CD4-positive, alpha-beta T cell treated with Interleukin-12 subunit alpha and Interleukin-12 subunit beta, for 1 hour (primary cell): ENCODE results near the gene GRAMD1A.
"Not testable (repeated sequence)": the region's sequence is repeated elsewhere in the genome, so short reads cannot be mapped to it uniquely, and the experiment has no call there.

Experiments used
- DNase-seq: peaks from one replicate; pipeline ENCODE4 v3.0.0-alpha.2; 2020

GRAMD1A gene

DNA sequence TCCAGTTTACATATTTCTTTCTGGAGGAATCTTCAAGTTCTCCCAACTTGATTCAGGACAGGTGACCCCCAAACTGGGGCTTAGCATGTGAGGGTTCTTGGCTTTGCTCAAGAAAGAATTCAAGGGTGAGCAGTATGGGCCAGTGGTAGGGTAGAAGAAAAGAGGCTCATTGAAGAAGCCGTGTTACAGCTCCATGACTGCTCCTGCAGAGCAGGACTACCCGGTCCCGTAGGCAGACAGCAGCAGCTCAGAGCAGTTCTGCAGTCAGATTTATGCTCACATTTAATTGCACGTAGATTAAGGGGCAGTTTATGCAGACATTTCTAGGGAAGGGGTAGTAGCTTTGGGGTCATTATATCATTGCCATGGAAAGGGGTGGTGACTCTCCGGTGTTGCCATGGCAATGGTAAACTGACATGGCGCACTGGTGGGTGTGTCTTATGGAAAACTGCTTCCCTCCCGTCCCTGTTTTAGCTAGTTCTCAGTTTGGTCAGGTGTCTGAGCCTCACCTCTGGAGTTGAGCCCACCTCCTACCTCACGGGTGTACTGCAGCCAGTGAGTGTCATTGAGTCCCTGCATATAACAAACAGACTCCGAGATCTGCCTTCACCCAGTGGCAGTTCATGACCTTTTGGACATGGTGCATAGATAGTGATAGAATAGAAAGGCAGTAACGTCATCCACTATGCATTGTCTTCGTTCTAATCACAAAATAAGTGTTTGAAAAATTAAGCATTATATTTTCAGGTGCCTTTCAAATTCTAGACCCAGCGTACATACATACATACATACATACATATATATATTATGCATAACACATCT is 20.1 kb upstream of the GRAMD1A start:
- no peak for DNase-seq

DNA sequence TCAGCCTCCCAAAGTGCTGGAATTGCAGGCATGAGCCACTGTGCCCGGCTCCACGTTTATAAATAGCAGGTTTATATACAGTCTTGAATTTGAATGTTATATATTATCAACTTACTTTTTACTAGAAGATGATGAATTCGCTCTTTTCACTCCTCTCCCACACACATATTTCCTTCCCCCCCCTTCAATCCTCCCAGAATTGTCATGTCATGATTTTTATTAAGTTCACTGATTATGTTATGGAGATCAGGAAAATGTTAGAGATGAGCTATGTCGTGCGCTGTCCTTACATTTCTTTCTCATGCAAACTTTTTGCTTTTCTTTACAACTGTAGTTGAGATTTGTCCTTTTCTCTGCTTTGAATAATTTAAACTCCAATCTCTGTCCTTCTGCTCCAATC is 17.8 kb upstream of the GRAMD1A start:
- DNase-seq = no peak

DNA sequence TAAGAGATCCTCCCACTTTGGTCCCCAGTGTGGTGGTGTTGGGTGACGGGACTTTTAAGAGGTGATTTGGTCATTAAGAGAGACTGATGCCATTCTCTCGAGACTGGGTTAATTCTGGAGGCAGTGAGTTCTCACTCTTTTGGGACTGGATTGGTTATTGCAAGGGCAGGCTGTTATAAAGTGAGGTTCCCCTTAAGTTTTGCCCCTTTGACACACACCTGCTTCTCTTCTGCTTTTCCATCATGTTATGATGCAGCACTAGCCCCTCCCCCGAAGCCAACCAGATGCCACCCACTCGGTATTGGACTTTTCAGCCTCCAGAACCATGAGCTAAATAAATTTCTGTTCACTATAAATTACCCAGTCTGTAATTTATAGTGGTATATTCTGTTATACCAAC is 16.3 kb upstream of the GRAMD1A start:
- DNase-seq = no peak

DNA sequence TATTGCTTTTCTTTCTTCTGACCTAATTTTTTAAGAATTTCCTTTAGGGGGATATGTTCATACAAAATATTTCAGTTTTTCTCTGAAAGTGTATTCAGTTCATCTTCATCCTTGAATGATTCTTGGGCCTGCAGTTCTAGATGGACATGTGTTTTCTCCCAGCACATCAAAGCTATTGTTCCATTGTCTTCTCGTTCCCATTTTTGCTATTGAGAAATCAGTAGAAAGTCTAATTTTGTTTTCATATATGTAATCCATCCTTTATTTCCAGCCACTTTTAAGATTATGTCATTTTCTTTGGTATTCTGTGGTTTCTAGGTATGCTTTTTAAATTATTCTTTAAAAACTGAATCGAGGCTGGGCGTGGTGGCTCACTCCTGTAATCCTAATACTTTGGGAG is 15.8 kb upstream of the GRAMD1A start:
- DNase-seq = no peak

DNA sequence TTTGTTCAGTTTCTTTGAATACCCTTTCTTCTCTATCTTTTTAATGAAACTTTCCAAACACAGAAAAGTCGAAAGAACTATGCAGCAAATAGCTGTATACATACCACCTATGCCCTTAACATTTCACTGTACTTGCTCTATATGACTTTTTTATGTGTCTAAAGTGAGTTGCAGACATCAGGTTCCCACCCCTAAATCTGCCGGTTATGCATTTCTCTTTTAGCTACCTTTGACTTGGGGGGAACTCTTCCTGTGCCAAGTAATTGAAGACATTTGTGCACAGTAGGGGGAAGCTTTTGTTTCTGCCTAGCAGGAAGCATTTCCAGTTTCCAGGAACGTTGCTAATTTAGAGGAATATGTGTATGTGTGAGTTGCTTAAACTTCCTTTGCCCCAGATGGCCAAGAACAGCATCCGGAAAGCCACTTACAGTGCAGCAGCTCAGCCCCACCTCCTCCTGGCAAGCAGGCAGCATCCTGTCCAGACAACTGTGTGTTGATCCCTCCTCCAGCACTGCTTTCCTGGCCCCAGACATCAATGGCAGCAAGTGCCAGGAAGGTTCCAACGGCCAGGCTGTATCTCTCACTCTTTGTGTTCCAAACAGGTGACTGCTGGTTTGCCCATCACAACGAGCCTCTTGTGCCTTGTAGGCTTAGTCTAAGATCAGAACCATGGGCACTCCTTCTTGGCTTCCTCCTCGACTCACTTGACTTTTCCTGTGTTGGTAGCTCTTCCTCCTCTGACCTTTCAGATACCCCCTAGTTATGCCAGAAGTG is 14.7 kb upstream of the GRAMD1A start:
- no peak for DNase-seq

DNA sequence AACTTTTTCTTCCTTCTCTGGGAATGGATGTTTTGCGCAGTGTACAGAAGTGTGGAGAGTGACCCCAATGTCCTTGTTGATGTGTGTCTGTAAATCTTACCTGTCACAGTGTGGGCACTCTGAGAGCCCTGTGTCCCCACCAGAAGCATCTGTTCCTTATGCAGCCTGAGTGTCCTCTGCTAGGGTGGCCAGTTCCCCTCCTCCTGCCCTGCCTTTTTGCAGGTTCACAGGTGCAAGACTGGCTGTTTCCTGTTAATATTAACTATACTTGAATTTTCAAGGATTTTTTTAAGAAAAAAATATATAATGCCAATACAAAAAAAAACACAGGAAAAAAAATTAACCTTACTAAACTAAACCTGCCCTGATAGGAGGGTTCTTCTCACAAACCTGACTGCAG is 12.0 kb upstream of the GRAMD1A start:
- DNase-seq = no peak

DNA sequence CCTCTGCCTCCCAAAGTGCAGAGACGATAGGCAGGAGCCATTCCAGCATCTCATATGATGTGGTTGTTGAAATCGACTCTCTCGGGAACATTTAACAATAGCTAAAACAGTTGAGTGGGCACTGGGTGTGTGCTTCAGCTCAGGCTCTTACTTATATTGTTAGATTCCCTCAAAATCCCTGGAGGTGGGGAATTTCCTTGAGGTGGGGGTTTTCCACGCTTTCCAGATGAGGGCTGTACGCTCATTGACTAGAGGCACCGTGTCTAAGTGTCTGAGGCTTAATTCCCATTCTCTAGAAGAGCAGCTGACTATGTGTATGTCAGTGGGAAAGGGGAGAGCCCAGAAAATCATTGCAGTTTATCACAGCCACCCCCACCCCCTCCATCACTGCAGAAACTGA is 10.8 kb upstream of the GRAMD1A start:
- DNase-seq = no peak

DNA sequence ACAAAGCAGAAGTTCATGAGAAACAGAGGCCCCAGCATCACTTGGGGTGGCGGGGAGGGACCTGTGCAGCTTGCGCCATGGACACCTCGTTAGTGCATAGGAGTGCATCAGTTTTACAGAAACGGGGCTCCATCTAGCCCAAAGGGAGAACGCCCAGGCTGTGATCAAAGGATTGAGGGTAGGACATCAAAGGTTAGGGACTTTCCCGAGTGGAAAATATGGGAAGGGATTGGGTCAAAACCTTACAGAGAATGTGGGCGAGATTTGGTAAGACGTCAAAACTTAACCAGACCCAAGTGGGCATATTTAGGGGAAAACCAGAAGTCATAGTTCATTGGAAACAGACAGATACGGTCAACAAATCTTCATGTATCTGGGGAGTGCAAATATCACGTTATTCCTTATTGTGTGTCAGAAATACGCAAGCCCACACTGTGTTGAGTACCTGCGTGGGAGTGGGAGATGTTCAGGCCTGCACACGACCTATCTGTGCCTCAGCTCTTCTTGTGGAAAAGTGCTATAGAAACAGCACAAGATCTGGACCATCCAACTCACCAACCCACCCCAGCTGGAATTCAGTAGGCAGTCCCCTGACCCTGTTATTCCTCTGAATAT is 9.4 kb upstream of the GRAMD1A start:
- no peak for DNase-seq

DNA sequence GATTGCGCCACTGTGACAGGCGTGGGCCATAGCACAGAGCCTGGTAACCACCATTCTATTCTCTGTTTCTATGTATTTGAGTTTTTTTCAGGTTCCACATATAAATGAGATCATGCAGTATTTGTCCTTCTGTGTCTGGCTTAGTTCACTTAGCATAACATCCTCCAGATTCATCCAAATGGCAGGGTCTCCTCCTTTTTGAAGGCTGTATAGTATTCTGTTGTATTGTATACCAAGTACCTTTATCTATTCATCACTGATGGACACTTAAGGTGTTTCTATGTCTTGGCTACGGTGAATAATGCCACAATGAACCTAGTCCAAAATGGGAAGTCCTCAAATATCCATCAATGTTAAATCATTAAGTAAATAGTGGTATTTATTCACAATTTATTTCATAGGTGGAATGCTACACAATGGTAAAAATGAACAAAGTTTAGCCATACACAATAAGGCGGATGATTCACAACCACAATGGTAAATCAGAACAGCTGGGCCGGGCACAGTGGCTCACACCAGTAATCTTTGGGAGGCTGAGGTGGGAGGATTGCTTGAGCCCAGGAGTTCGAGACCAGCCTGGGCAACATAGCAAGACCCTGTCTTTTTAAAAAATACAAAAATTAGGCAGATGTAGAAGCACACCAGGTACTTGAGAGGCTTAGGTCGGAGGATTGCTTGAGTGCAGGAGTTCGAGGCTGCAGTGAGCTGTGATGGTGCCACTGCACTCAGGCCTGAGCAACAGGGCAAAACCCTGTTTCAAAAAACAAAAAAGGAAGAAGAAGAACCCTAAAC is 8.4 kb upstream of the GRAMD1A start:
- no peak for DNase-seq

DNA sequence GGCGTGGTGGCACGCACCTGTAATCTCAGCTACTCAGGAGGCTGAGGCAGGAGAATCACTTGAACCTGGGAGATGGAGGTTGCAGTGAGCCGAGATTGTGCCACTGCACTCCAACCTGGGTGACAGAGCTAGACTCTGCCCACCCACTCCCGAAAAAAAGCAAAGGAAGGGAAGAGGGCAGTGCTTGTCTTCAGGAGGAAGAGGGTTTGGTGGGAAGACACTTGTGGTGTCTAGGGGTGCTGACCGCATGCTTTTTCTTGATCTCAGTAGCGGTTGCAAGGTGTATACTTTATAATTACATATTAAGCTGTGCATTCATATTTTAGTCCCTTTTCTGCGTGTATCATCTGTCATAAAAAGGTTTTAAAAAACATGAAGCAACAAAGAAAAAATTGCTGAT is 7.5 kb upstream of the GRAMD1A start:
- DNase-seq = not testable (repeated sequence)

DNA sequence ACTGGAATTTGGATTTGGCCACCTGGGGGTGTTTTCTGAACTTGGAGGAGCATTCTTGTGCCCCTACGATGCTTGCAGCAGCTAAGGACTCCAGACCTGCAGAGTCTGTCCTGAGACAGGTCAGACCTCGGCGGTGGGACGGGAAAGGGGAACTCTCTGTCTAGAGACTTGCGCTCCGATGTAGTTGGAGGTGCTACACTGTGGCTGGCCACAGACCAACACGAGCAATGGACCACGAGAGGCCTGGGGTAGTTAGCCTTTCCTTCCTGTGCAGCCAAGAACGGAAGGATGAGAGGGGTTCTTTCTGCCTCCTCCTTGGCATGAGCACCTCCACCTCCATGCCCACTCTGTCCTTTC is 5.9 kb upstream of the GRAMD1A start:
- no peak for DNase-seq

DNA sequence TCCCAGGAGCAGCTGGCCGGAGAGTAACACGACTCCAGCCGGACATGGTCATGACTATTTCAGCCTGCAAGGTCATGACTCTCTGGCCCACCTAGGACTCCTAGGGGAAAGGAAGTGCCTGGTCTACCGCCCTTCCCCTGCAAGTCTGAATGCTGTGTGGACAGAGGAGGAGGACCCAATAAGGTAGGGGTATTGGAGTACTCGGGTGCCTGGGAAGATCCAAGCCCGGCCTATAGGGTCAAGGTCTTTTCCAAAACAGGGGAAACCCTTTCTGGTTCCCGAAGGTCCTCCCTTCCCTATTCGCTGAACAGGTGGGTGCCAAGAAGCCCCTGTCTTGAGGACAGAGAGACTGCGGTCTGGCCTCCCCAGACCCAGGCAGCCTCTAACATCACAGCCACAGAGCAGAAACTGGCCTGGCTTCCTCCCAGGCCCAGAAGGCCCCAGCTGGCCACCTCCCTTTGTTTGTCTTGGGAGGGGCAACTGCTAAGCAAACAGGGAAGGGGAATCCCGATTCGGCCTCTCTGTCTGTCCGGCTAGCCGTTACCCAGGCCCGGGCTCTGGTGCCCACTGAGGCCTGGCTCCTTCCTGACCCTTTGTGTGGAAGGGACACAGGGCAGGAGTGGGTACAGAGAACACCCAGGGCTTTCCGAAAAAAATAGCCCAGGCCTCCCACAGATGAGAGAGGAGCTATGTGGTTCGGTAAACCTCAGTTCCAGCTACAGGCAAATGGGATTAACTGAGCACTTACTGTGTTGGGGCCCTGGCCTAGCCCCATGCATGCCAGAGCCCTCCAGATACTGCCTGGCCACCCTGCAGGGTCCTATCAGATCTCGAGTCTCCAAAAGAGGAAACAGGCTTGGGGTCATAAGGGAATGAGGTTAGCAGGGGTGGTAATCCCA is 5.2 kb upstream of the GRAMD1A start:
- DNase-seq = no peak

DNA sequence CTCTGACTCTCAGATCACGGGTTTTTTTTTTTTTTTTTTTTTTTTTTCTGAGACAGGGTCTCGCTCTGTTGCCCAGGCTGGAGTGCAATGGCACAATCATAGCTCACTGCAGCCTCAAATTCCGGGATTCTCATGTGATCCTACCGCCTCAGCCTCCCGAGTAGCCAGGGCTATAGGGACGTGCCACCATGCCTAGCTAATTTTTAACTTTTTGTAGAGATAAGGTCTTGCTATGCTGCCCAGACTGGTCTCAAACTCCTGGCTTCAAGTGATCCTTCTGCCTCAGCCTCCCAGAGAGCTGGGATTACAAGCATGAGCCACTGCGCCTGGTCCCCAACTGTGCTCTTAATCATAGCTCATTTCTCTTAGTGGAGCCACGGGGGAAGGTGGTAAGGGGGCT is 4.6 kb upstream of the GRAMD1A start:
- no peak for DNase-seq

DNA sequence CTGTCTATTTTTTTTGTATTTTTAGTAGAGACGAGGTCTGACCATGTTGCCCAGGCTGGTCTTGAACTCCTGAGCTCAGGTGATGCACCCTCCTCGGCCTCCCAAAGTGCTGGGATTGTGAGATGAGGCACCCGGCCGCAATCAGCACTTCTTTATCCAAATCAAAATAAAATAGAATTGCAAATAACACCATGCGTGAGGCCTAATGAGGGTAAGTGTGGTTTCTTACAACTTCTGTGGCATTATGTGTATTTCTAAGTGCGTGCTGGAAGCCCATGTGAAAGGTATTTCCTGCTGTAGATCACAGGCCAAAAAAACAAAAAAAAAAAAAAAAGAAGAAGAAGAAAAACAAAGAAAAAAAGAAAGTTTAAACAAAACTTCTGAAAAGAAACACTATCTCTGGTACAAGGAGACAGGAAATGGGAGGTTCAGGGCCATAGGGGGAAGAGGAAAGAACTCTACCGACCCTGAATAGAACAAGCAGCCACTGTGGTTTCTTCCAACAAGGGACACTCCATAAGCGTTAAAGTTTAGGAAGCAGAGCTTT is 3.0 kb upstream of the GRAMD1A start:
- DNase-seq = peak; percentile 45

DNA sequence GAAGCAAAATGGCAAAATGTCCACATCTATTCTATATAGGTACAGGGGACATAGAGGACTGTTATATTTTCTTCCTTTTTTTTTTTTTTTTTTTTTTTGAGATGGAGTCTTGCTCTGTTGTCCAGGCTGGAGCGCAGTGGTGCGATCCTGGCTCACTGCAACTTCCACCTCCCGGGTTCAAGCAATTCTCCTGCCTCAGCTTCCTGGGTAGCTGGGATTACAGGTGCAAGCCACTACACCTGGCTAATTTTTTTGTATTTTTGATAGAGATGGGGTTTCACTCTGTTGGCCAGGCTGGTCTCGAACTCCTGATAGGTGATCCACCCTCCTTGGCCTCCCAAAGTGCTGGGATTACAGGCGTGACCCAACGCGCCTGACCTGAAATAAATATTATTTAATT is 1.9 kb upstream of the GRAMD1A start:
- not testable (repeated sequence) for DNase-seq

DNA sequence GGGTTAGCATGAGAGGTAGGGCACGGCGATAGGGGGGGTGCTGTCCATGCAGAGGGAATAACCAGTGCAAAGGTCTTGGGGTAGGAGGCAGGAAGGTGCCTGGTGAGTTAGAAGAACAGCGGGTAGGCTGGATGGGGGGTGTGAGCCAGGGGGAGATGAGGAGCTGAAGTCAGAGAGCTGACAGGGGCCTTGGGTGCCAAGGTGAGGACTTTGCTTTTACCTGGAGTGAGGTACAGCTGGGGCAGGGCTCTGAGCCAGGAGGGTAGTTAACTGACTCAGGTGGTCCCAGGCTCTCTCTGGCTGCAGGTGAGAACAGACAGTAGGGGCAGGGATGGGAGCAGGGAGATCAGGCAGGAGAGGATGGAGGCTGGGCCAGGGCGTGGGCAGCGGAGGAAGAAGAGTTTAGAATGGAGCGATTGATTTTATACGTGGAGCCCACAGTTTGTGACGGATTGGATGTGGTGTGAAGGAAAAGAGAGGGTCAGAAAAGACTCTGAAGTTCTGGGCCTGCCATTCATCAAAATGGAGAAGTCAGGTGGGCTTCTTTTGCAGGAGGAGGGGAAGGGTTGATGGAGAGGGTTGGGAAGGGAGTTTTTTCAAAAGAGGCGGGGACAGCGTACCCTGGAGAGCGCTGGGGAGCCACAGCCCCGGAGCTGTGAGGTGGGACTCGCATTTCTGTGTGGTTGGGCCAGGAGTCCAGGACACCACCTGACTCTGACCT is 1.2 kb upstream of the GRAMD1A start:
- DNase-seq = no peak

DNA sequence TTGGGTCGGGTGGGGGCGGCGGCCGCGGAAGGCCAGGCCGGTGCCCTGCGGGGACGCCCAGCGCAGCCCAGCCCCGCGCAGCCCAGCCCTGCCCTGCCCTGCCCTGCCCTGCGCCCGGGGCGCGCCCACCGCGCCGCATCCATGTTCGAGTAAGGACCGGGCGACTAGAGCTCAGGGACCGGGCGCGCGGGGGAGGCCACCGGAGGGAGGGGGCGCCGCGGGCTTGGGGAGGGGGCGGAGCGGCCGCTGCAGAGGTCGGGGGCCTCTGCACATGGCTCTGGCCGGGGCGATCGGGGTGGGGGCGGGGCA is 169 bp downstream of the GRAMD1A start:
- no peak for DNase-seq

DNA sequence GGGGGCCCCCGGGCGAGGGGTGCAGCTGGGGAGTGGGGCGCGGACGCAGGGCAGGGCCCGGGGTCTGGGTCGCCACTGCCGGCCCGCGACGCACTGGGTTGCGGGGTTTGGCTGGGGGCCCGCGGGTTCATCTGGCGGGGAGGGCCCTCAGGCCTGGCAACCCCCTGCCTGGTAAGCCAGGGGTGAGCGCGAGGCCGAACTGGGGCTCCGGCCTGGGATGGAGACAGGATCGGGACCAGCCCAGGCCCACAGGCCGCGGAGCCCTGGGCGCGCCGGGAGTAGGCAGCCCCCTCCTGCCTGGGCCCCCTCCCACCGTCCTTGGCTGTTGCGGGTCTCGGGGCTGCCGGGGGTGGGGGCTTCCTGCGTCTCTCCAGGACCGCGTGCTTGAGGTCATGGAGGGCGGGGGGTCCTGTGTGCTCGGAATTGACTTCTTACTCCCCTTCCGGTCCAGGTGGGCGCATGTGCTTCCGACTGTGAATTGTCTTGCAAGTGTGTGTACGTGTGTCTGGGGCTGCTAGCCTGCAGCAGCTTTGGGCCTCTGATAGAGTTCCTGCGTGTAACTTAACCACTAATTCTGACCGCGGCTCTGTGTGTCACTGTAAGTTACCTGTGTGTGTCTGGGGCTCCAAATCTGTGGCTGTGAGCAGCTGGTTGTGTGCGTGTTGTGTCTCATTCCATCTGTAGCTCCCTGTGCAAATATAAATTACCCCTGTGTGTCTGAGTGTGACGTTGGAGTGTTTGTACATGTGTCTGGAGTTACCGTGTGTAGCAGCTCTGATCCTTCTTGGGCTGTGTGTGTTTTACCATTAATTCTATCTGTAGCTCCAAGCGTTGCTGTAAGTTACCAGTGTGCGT is 751 bp downstream of the GRAMD1A start:
- DNase-seq = peak; percentile 67

DNA sequence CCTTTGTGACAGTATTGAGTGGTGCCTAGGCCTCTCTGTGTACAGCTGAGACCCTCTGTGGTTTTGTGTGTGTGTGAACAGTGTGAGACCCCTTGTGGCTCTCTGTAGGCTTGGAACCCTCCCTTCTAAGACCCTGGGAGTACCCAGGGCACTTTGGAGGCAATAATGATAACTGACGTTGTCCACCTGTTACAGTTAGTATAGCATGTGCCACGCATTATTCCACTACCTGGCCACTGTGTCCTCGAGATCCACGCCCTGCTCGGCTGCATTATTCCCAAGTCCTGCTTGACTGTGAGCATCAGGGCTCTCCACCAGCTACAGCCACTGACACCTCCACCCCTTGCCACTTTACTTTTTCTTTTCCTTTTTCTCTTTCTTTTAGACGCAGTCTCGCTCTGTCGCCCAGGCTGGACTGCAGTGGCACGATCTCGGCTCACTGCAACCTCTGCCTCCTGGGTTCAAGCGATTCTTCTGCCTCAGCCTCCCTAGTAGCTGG is 2.0 kb downstream of the GRAMD1A start:
- no peak for DNase-seq
